ENCODE results near the gene MIOX. TPM values are rescaled to one million over a fixed set of nuclear protein-coding genes. Genes with fewer than 3 reads are reported as not detected.

The MIOX gene
- total RNA-seq, 1 experiment from 2014 or later, result not detected

- no peak for DNase-seq
- Histone ChIP-seq H3K9me3 (replicated peaks) (no peaks in the 10 kb centered on the region), H3K36me3 (peaks cover 60% of the 10 kb centered on the region), H3K27ac (no peak overlapping the region), H3K4me1 (no peaks in the 10 kb centered on the region), H3K4me3 (no peak overlapping the region), H3K27me3 (no peaks in the 10 kb centered on the region)
These were observed 40.6 kb upstream of the MIOX start for GRCh38 chr22:50445880-50446707.

- peaks cover 60% of the 10 kb centered on the region for H3K36me3 ChIP-seq
- no peak overlapping the region for H3K4me3 ChIP-seq
- H3K27ac ChIP-seq, result no peak overlapping the region
- H3K9me3 ChIP-seq (replicated peaks), result no peaks in the 10 kb centered on the region
- H3K27me3 ChIP-seq, result no peaks in the 10 kb centered on the region
- H3K4me1 ChIP-seq, result no peaks in the 10 kb centered on the region
- DNase-seq, result no peak
These were observed 39.7 kb upstream of the MIOX start for GRCh38 chr22:50446708-50447575.

- H3K9me3 ChIP-seq (replicated peaks), result no peaks in the 10 kb centered on the region
- no peaks in the 10 kb centered on the region for H3K4me1 ChIP-seq
- no peak overlapping the region for H3K4me3 ChIP-seq
- no peak for DNase-seq
- peaks cover 66% of the 10 kb centered on the region for H3K36me3 ChIP-seq
- H3K27ac ChIP-seq, result no peak overlapping the region
- H3K27me3 ChIP-seq, result no peaks in the 10 kb centered on the region
These were observed 38.8 kb upstream of the MIOX start for GRCh38 chr22:50447576-50448551.

GRCh38 chr22:50452649-50453048 is 34.0 kb upstream of the MIOX start:
- Histone ChIP-seq H3K36me3 (peaks cover 73% of the 10 kb centered on the region), H3K4me3 (no peak overlapping the region), H3K27me3 (no peaks in the 10 kb centered on the region), H3K9me3 (replicated peaks) (no peaks in the 10 kb centered on the region), H3K4me1 (no peaks in the 10 kb centered on the region), H3K27ac (no peak overlapping the region)
- no peak for DNase-seq

- H3K4me3 ChIP-seq, result no peak overlapping the region
- no peak overlapping the region for H3K27ac ChIP-seq
- peaks cover 7% of the 10 kb centered on the region; the same call in 1 of the 2 replicates for H3K4me1 ChIP-seq
- H3K9me3 ChIP-seq (replicated peaks), result no peaks in the 10 kb centered on the region
- H3K36me3 ChIP-seq, result peaks cover 70% of the 10 kb centered on the region
- no peak for DNase-seq
- H3K27me3 ChIP-seq, result no peaks in the 10 kb centered on the region
These were observed 32.0 kb upstream of the MIOX start for GRCh38 chr22:50454556-50455075.

- no peaks in the 10 kb centered on the region for H3K9me3 ChIP-seq (replicated peaks)
- no peak for DNase-seq
- H3K27me3 ChIP-seq, result no peaks in the 10 kb centered on the region
- peaks cover 74% of the 10 kb centered on the region for H3K36me3 ChIP-seq
- H3K4me3 ChIP-seq, result no peak overlapping the region
- no peak overlapping the region for H3K27ac ChIP-seq
- H3K4me1 ChIP-seq, result peaks cover 7% of the 10 kb centered on the region; the same call in 1 of the 2 replicates
These were observed 31.5 kb upstream of the MIOX start for GRCh38 chr22:50455201-50455600.

- H3K9me3 ChIP-seq (replicated peaks), result no peaks in the 10 kb centered on the region
- DNase-seq, result no peak
- H3K36me3 ChIP-seq, result peaks cover 77% of the 10 kb centered on the region
- peaks cover 7% of the 10 kb centered on the region; the same call in 1 of the 2 replicates for H3K4me1 ChIP-seq
- H3K4me3 ChIP-seq, result no peak overlapping the region
- H3K27me3 ChIP-seq, result no peaks in the 10 kb centered on the region
- no peak overlapping the region for H3K27ac ChIP-seq
These were observed 30.6 kb upstream of the MIOX start for GRCh38 chr22:50456026-50456425.

GRCh38 chr22:50456466-50457234 is 30.0 kb upstream of the MIOX start:
- no peaks in the 10 kb centered on the region for H3K9me3 ChIP-seq (replicated peaks)
- no peak for DNase-seq
- no peaks in the 10 kb centered on the region for H3K27me3 ChIP-seq
- H3K27ac ChIP-seq, result no peak overlapping the region
- peaks cover 7% of the 10 kb centered on the region; the same call in 1 of the 2 replicates for H3K4me1 ChIP-seq
- H3K36me3 ChIP-seq, result peaks cover 75% of the 10 kb centered on the region
- no peak overlapping the region for H3K4me3 ChIP-seq

GRCh38 chr22:50459016-50459415 is 27.6 kb upstream of the MIOX start:
- Histone ChIP-seq H3K4me1 (peaks cover 7% of the 10 kb centered on the region; the same call in 1 of the 2 replicates), H3K27me3 (no peaks in the 10 kb centered on the region), H3K9me3 (replicated peaks) (no peaks in the 10 kb centered on the region), H3K4me3 (no peak overlapping the region), H3K36me3 (peaks cover 83% of the 10 kb centered on the region), H3K27ac (no peak overlapping the region)
- no peak for DNase-seq

GRCh38 chr22:50459496-50460140 is 27.0 kb upstream of the MIOX start:
- Histone ChIP-seq H3K4me1 (peaks cover 7% of the 10 kb centered on the region; the same call in 1 of the 2 replicates), H3K9me3 (replicated peaks) (no peaks in the 10 kb centered on the region), H3K27ac (no peak overlapping the region), H3K4me3 (no peak overlapping the region), H3K36me3 (peaks cover 83% of the 10 kb centered on the region), H3K27me3 (no peaks in the 10 kb centered on the region)
- no peak for DNase-seq

GRCh38 chr22:50460938-50461337 is 25.7 kb upstream of the MIOX start:
- Histone ChIP-seq H3K27me3 (no peaks in the 10 kb centered on the region), H3K9me3 (replicated peaks) (no peaks in the 10 kb centered on the region), H3K27ac (no peak overlapping the region), H3K4me3 (no peak overlapping the region), H3K36me3 (peaks cover 83% of the 10 kb centered on the region), H3K4me1 (peaks cover 7% of the 10 kb centered on the region; the same call in 1 of the 2 replicates)
- DNase-seq, result no peak

- H3K27ac ChIP-seq, result no peak overlapping the region
- no peaks in the 10 kb centered on the region for H3K9me3 ChIP-seq (replicated peaks)
- no peak overlapping the region for H3K4me3 ChIP-seq
- H3K27me3 ChIP-seq, result no peaks in the 10 kb centered on the region
- H3K4me1 ChIP-seq, result peaks cover 7% of the 10 kb centered on the region; the same call in 1 of the 2 replicates
- peaks cover 85% of the 10 kb centered on the region for H3K36me3 ChIP-seq
- DNase-seq, result no peak
These were observed 25.1 kb upstream of the MIOX start for GRCh38 chr22:50461536-50461935.

GRCh38 chr22:50461979-50462540 is 24.6 kb upstream of the MIOX start:
- no peak overlapping the region for H3K4me3 ChIP-seq
- no peak overlapping the region for H3K27ac ChIP-seq
- no peak for DNase-seq
- H3K36me3 ChIP-seq, result peaks cover 85% of the 10 kb centered on the region
- H3K4me1 ChIP-seq, result peaks cover 7% of the 10 kb centered on the region; the same call in 1 of the 2 replicates
- no peaks in the 10 kb centered on the region for H3K27me3 ChIP-seq
- no peaks in the 10 kb centered on the region for H3K9me3 ChIP-seq (replicated peaks)

Measured in SJCRH30 (cell line).